Stomach (tissue), 4 donors: ENCODE measurements around the gene SLC22A2.

Experiments
- CTCF ChIP-seq, 7 experiments: fragments of 450-650 bp in 4 of 7; fragments of 200-600 bp in 3 of 7; sonication (generic) in 3 of 7; IDR thresholded peaks; one replicate each; pipeline ENCODE4 v1.5.1; 2016 to 2019; ENCODE audit warnings: antibody characterized with exemption in 7 of 7, control low read depth in 2 of 7, mild to moderate bottlenecking in 1 of 7
- POLR2AphosphoS5 ChIP-seq, 3 donors: sonication (generic); formaldehyde crosslinking; IDR thresholded peaks; one replicate each; pipeline ENCODE4 v1.6.1; 2016; ENCODE audit warnings: antibody characterized with exemption in 3 of 3

GRCh38 chr6:160203076-160203475, 55.5 kb downstream of the SLC22A2 start:
- no peak for TF ChIP-seq POLR2AphosphoS5 (IDR thresholded peaks at IDR 0.05)
- no peak for TF ChIP-seq CTCF (IDR thresholded peaks at IDR 0.05)
